GM12878 (cell line): Measurements from ENCODE around the gene AMN1. TPM values are rescaled to one million over a fixed set of nuclear protein-coding genes. Genes with fewer than 3 reads are reported as not detected.

ENCODE experiments used
- ATAC-seq: fragments of 200-7000 bp; cut with Tn5 transposase; 3 replicates; pipeline ENCODE4 v1.9.1; 2020; ENCODE audit warnings: mild to moderate bottlenecking, moderate library complexity
- BruUV-seq: library from RNA; stranded (reverse); fragments of 400-500 nt; replicated peaks from 2 replicates; lab custom pipeline; 2021; lab: Mats Ljungman, UMichigan
- CTCF ChIA-PET: fragments of 300-600 bp; sonication (Branson Sonifier 250); formaldehyde crosslinking; extraction: SDS; loops from one replicate; lab custom pipeline; 2021; ENCODE audit warnings: inconsistent platforms; lab: Yijun Ruan, JAX
- POLR2A ChIA-PET: fragments of 350-600 bp; formaldehyde crosslinking; extraction: SDS; loops from one replicate; lab custom pipeline; 2021; ENCODE audit warnings: inconsistent platforms; lab: Charles Lee
- RAD21 ChIA-PET: fragments of 300-600 bp; sonication (Branson Sonifier 250); formaldehyde crosslinking; loops from one replicate; lab custom pipeline; 2023; ENCODE audit warnings: antibody characterized with exemption; ENCODE audit not compliant: unreplicated experiment; lab: Charles Lee
- SMC1A ChIA-PET: fragments of 300-600 bp; sonication (Branson Sonifier 250); formaldehyde crosslinking; loops from one replicate; lab custom pipeline; 2023; ENCODE audit not compliant: unreplicated experiment, uncharacterized antibody; lab: Charles Lee
- DNase-seq: peaks from one replicate; pipeline ENCODE4 v3.0.0-alpha.2; 2011; ENCODE audit warnings: low read depth, low spot score
- FAIRE-seq: peaks from 3 replicates; lab custom pipeline; 2011; peaks lifted over from hg19 to GRCh38; lab: Jason Lieb, UNC
- H2AFZ ChIP-seq: 2 replicates; pipeline ENCODE4 v1.6.0; 2011; ENCODE audit warnings: low read depth, low read length, control low read depth; ENCODE audit not compliant: control insufficient read depth
- H3K27ac ChIP-seq: 2 replicates; pipeline ENCODE4 v1.5.1; 2011; ENCODE audit warnings: control low read depth; ENCODE audit not compliant: control insufficient read depth, insufficient read depth
- H3K27me3 ChIP-seq, 2 experiments: replicated peaks in 1 of 2; 2 replicates each; pipeline versions ENCODE4 v1.6.0 to v1.6.1; 2011; ENCODE audit warnings: low read length in 1 of 2; ENCODE audit not compliant: control insufficient read depth in 2 of 2, insufficient read depth in 2 of 2
- H3K36me3 ChIP-seq, 2 experiments: 2 replicates each; pipeline ENCODE4 v1.5.1; 2011; ENCODE audit warnings: low read length in 1 of 2; ENCODE audit not compliant: control insufficient read depth in 2 of 2, insufficient read depth in 2 of 2
- H3K4me1 ChIP-seq: 2 replicates; pipeline ENCODE4 v1.6.1; 2011; ENCODE audit warnings: mild to moderate bottlenecking, low read length, moderate library complexity, mixed read lengths; ENCODE audit not compliant: control insufficient read depth, insufficient read depth
- H3K4me2 ChIP-seq: 2 replicates; pipeline ENCODE4 v1.6.0; 2011; ENCODE audit warnings: control low read depth; ENCODE audit not compliant: control insufficient read depth, insufficient read depth
- H3K4me3 ChIP-seq: fragments of 200-600 bp; sonication (generic); 2 replicates; pipeline ENCODE4 v1.5.1; 2016
- H3K79me2 ChIP-seq: 2 replicates; pipeline ENCODE4 v1.6.0; 2011; ENCODE audit warnings: low read length; ENCODE audit not compliant: control insufficient read depth, insufficient read depth
- H3K9ac ChIP-seq: 2 replicates; pipeline ENCODE4 v1.8.0; 2011; ENCODE audit warnings: low read length, control low read depth, mixed read lengths; ENCODE audit not compliant: control insufficient read depth, insufficient read depth
- H3K9me3 ChIP-seq: replicated peaks from 3 replicates; pipeline ENCODE4 v1.5.1; 2011; ENCODE audit warnings: mild to moderate bottlenecking, low read length; ENCODE audit not compliant: control insufficient read depth, insufficient read depth
- H4K20me1 ChIP-seq: 2 replicates; pipeline ENCODE4 v1.6.0; 2011; ENCODE audit not compliant: control insufficient read depth, insufficient read depth
- CBX3 ChIP-seq: fragments of 200-600 bp; sonication (generic); IDR thresholded peaks from 2 replicates; pipeline ENCODE4 v1.6.1; 2016; ENCODE audit warnings: low read depth, borderline replicate concordance
- EP300 ChIP-seq, 2 experiments: fragments of 150-350 bp in 1 of 2; IDR thresholded peaks; 2 replicates each; pipeline ENCODE4 v1.6.1; 2011 to 2012; ENCODE audit warnings: low read depth in 2 of 2, low read length in 2 of 2, borderline replicate concordance in 1 of 2, improper control_type of control experiment in 1 of 2, inconsistent platforms in 1 of 2; ENCODE audit not compliant: control insufficient read depth in 1 of 2
- JUND ChIP-seq: IDR thresholded peaks from 2 replicates; pipeline ENCODE4 v1.6.1; 2012; ENCODE audit warnings: low read depth, mild to moderate bottlenecking, low read length, improper control_type of control experiment, moderate library complexity
- MLLT1 ChIP-seq: fragments of 450-650 bp; IDR thresholded peaks from 2 replicates; pipeline ENCODE4 v1.6.1; 2016; ENCODE audit warnings: mild to moderate bottlenecking
- NR2C2 ChIP-seq: IDR thresholded peaks from 2 replicates; pipeline ENCODE4 v1.6.1; 2011; ENCODE audit warnings: borderline replicate concordance, low read depth; ENCODE audit not compliant: control insufficient read depth, insufficient read length
- PML ChIP-seq: IDR thresholded peaks from 2 replicates; pipeline ENCODE4 v1.6.1; 2012; ENCODE audit warnings: low read length, inconsistent platforms
- RAD21 ChIP-seq: IDR thresholded peaks from 2 replicates; pipeline ENCODE4 v1.6.1; 2011; ENCODE audit warnings: mild to moderate bottlenecking, low read depth, low read length, moderate library complexity; ENCODE audit not compliant: insufficient read depth
- STAT1 ChIP-seq: fragments of 450-650 bp; conservative IDR thresholded peaks from 2 replicates; pipeline ENCODE4 v1.6.1; 2014; ENCODE audit warnings: antibody characterized with exemption, mild to moderate bottlenecking
- TBL1XR1 ChIP-seq: IDR thresholded peaks from 2 replicates; pipeline ENCODE4 v1.6.1; 2012; ENCODE audit warnings: low read depth, low read length, improper control_type of control experiment
- TCF3 ChIP-seq: IDR thresholded peaks from 2 replicates; pipeline ENCODE4 v1.6.1; 2012; ENCODE audit warnings: low read depth, mild to moderate bottlenecking, low read length, borderline replicate concordance; ENCODE audit not compliant: insufficient read depth
- WGBS: methylation state at CpG from one replicate; pipeline ENCODE4 v1.1.6; 2016; ENCODE audit warnings: low lambda C conversion rate; ENCODE audit not compliant: insufficient replicate concordance, insufficient coverage; ENCODE audit errors: missing lambda C conversion rate; 5-methylcytosine and 5-hydroxymethylcytosine counted together
- in situ Hi-C: fragments of 300-500 bp; cut with MboI; formaldehyde crosslinking; loops from 9 replicates; pipeline ENCODE4 v1.14.3; 2018; ENCODE audit warnings: mixed read lengths
- intact Hi-C: fragments of 100-400 bp; cut with micrococcal nuclease; formaldehyde crosslinking; loops from one replicate; pipeline ENCODE4 v1.14.2; 2022; ENCODE audit not compliant: unreplicated experiment
- polyA plus RNA-seq, 11 experiments: library from polyadenylated mRNA; depleted of rRNA in 4 of 11; unstranded in 6 of 11; stranded (reverse) in 5 of 11; fragments of >200 nt; fragmentation: Nextera tagmentation in 4 of 11; fragmentation: Illumina TruSeq in 1 of 11; extraction: Ambion mirVana in 4 of 11; extraction: Trizol in 1 of 11; gene quantifications; 1 replicate in 1 of 11; 2 replicates in 10 of 11; pipeline versions ENCODE4 v1.2.1 to v1.2.3, GENCODE V29; 2011 to 2016; ENCODE audit warnings: inconsistent platforms in 2 of 11, missing spikeins in 2 of 11, low read depth in 1 of 11
- total RNA-seq, 4 experiments: library from RNA; depleted of rRNA in 3 of 4; stranded (reverse); fragments of >200 nt in 3 of 4; fragmentation: Illumina TruSeq in 1 of 4; extraction: Trizol in 1 of 4; gene quantifications; 2 replicates each; pipeline versions ENCODE4 v1.2.1 to v1.2.3, GENCODE V29; 2013 to 2021
- TF ChIP-seq, protein P1 (sequence below): fragments of 450-650 bp; IDR thresholded peaks from 2 replicates; pipeline ENCODE4 v1.6.1; 2017; ENCODE audit warnings: mild to moderate bottlenecking
- TF ChIP-seq, protein P2 (sequence below): IDR thresholded peaks from 2 replicates; pipeline ENCODE4 v1.6.1; 2012; ENCODE audit warnings: mild to moderate bottlenecking, low read depth, low read length
- TF ChIP-seq, protein P3 (sequence below): IDR thresholded peaks from 2 replicates; pipeline ENCODE4 v1.6.1; 2012; ENCODE audit warnings: low read length, inconsistent platforms

Gene AMN1
- total and polyA plus RNA-seq, 10 of the 15 experiments (the other 5 are each of a cell fraction or from before 2014, with no cell fraction given): 5.4 to 19.3 (median 9.3) TPM

DNA sequence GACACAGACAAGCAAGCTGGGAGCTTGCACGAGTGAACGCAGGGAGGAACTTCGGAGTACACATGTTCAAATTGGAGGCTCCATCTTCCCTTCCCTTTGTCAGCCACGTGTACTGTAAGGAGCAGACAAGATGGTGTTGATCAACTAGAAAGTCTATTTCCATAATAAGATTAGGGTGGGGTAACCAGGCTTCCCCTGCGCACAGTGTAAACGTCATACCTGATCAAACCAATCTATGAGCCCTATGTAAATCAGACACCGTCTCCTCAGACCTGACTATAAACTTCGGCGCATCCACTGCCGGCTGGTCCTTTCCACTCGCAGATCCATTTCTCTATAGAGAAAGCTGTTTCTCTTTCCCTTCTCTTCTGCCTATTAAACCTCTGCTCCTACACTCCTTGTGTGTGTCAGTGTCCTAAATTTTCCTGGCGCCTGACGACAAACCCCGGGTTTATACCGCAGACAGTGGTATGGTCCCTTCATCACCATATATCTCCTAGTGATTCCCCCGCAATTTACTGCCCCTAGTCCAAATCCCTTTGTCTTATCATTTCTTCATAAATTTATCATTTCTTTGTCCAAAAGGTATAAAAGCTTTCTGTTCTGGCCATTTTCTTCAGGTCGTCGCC lies 76.8 kb downstream of the AMN1 start (continued):
- TF ChIP-seq, protein P1, sequence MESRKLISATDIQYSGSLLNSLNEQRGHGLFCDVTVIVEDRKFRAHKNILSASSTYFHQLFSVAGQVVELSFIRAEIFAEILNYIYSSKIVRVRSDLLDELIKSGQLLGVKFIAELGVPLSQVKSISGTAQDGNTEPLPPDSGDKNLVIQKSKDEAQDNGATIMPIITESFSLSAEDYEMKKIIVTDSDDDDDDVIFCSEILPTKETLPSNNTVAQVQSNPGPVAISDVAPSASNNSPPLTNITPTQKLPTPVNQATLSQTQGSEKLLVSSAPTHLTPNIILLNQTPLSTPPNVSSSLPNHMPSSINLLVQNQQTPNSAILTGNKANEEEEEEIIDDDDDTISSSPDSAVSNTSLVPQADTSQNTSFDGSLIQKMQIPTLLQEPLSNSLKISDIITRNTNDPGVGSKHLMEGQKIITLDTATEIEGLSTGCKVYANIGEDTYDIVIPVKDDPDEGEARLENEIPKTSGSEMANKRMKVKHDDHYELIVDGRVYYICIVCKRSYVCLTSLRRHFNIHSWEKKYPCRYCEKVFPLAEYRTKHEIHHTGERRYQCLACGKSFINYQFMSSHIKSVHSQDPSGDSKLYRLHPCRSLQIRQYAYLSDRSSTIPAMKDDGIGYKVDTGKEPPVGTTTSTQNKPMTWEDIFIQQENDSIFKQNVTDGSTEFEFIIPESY: no peak
- TF ChIP-seq TCF3: no peak

DNA sequence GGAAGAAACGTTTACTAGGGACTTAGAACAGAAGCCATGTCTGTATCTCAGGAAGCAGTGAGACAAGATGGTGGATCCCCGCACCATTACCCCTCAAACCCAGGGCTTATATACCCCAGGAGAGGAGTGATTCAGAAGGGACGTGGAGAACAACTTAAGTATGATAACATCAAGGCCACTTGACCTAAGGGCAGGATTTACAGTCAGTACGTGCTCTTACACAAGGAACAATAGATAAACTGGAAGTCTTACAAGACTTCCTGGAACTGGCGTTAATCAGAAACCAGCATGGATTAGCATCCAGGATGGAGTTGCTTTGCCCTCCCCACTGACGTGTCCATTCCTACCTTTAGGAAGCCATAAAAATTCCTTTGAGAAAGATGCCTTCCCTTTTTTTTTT lies 77.9 kb downstream of the AMN1 start:
- Histone ChIP-seq H3K9me3 (no peaks in the 10 kb centered on the region), H3K79me2 (no peaks in the 10 kb centered on the region), H3K9ac (no peak overlapping the region), H3K36me3 (no peaks in the 10 kb centered on the region), H3K4me1 (peaks cover 10% of the 10 kb centered on the region), H3K4me2 (no peak overlapping the region), H3K27ac (no peak overlapping the region), H2AFZ (no peak overlapping the region), H4K20me1 (no peaks in the 10 kb centered on the region), H3K27me3 (no peaks in the 10 kb centered on the region), H3K4me3 (no peak overlapping the region)
- DNase-seq (no peak), FAIRE-seq (no peak), ATAC-seq (no peak)
- in situ Hi-C loops (loop anchor here (5.0 to 25.0 kb wide), 4 partner anchors 661 to 1261 kb away; no protein-coding TSS in a partner anchor), intact Hi-C loops (loop anchor here (5.0 kb wide), 3 partner anchors 249 to 1266 kb away; no protein-coding TSS in a partner anchor)
- ChIA-PET SMC1A (interaction anchor here (1.3 to 3.8 kb wide), 3 partner anchors 13 to 1104 kb away, joined by 3 to 34 read pairs (median 23); partner anchors contain the start of gene YARS2), CTCF (interaction anchor here (3.7 kb wide), 1 partner anchor 247 kb away, joined by 37 read pairs; no protein-coding TSS in a partner anchor), RAD21 (no interaction called here), POLR2A (no interaction called here)
- no TSS peak for BruUV-seq
- 81% methylated on average over 6 of the region's 6 CpGs for WGBS
- TF ChIP-seq MLLT1: no peak
- TF ChIP-seq, protein P2, sequence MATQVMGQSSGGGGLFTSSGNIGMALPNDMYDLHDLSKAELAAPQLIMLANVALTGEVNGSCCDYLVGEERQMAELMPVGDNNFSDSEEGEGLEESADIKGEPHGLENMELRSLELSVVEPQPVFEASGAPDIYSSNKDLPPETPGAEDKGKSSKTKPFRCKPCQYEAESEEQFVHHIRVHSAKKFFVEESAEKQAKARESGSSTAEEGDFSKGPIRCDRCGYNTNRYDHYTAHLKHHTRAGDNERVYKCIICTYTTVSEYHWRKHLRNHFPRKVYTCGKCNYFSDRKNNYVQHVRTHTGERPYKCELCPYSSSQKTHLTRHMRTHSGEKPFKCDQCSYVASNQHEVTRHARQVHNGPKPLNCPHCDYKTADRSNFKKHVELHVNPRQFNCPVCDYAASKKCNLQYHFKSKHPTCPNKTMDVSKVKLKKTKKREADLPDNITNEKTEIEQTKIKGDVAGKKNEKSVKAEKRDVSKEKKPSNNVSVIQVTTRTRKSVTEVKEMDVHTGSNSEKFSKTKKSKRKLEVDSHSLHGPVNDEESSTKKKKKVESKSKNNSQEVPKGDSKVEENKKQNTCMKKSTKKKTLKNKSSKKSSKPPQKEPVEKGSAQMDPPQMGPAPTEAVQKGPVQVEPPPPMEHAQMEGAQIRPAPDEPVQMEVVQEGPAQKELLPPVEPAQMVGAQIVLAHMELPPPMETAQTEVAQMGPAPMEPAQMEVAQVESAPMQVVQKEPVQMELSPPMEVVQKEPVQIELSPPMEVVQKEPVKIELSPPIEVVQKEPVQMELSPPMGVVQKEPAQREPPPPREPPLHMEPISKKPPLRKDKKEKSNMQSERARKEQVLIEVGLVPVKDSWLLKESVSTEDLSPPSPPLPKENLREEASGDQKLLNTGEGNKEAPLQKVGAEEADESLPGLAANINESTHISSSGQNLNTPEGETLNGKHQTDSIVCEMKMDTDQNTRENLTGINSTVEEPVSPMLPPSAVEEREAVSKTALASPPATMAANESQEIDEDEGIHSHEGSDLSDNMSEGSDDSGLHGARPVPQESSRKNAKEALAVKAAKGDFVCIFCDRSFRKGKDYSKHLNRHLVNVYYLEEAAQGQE: no peak
- TF ChIP-seq PML: no peak
- no peak for TF ChIP-seq TBL1XR1
- TF ChIP-seq, protein P3, sequence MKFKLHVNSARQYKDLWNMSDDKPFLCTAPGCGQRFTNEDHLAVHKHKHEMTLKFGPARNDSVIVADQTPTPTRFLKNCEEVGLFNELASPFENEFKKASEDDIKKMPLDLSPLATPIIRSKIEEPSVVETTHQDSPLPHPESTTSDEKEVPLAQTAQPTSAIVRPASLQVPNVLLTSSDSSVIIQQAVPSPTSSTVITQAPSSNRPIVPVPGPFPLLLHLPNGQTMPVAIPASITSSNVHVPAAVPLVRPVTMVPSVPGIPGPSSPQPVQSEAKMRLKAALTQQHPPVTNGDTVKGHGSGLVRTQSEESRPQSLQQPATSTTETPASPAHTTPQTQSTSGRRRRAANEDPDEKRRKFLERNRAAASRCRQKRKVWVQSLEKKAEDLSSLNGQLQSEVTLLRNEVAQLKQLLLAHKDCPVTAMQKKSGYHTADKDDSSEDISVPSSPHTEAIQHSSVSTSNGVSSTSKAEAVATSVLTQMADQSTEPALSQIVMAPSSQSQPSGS: no peak
- TF ChIP-seq CBX3: no peak
- no peak for TF ChIP-seq NR2C2
- no peak for TF ChIP-seq STAT1
- TF ChIP-seq RAD21: no peak
- TF ChIP-seq EP300 (IDR thresholded peaks at IDR 0.05; ENCODE audit: borderline replicate concordance in 1 of 2, control insufficient read depth in 1 of 2, low read depth in 2 of 2, low read length in 2 of 2): no peak
- no peak for TF ChIP-seq JUND
